ENCODE results near the gene FAU. TPM values are rescaled to one million over a fixed set of nuclear protein-coding genes. Genes with fewer than 3 reads are reported as not detected.

FAU gene
- polyA plus RNA-seq, 1 of the 3 experiments (the other 2 are of a cell fraction) = 1,210 TPM

DNA sequence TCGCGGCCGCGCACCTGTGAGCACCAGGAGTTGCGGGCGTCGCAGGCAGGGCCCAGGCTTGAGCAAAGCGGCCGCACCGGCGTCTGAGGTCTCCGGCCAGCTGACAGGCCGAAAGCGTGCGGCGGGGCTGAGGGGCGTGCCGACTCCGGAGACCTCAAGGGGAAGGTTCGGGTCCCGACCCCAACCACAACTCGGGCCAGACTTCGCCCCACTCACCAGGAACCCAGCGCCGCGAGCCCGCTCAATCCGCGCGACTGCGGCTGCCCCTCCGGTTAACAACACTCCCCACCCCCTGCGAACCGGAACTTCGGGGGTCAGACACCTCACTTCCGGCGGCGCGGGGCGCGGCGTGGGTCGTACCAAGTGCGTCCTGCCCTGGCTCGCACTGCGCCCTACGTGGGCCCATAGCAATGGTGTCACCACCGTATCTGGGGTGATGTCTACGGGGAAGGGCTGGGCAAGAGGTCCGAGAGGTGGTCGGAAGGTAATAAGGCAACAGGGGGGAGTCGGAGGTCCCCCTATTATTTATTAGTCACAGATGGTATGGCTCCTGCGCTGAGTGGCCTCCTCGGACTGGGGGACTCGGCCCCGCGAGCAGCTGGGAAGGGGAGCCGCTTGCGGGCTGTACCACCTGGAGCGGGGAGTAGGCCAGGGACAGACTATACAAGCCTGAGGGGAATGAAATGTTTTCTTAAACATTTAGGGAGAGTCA, 12.5 kb upstream of the FAU start, which contains the start of gene SYVN1 (continued):
- TF ChIP-seq EZH2phosphoT487 (IDR thresholded peaks at IDR 0.05; ENCODE audit: borderline replicate concordance, low read depth) (no peak), POLR2AphosphoS5 (IDR thresholded peaks at IDR 0.05; ENCODE audit: low read depth, low read length) (peak; percentile 81), NFIC (IDR thresholded peaks at IDR 0.05; ENCODE audit: borderline replicate concordance) (no peak), MXI1 (IDR thresholded peaks at IDR 0.05; ENCODE audit: low read depth, low read length) (peak; percentile 91), MEF2A (IDR thresholded peaks at IDR 0.05; ENCODE audit: borderline replicate concordance, low read depth) (no peak), ELF1 (IDR thresholded peaks at IDR 0.05) (no peak), SIN3A (IDR thresholded peaks at IDR 0.05; ENCODE audit: borderline replicate concordance, low read depth, low read length) (peak; percentile 77), FOSL2 (IDR thresholded peaks at IDR 0.05; ENCODE audit: borderline replicate concordance, low read depth) (no peak), JUND (IDR thresholded peaks at IDR 0.05) (peak; percentile 27; the same call in 1 of the 2 replicates), CHD2 (IDR thresholded peaks at IDR 0.05; ENCODE audit: low read length, partially characterized antibody) (no peak), RAD21 (IDR thresholded peaks at IDR 0.05; ENCODE audit: low read length) (no peak), GATA2 (CRISPR knock-in tag; IDR thresholded peaks at IDR 0.05) (no peak), TAF1 (IDR thresholded peaks at IDR 0.05; ENCODE audit: borderline replicate concordance, low read depth, low read length) (no peak), TEAD4 (IDR thresholded peaks at IDR 0.05; ENCODE audit: borderline replicate concordance, insufficient read depth) (no peak), FOXM1 (IDR thresholded peaks at IDR 0.05; ENCODE audit: low read depth) (no peak), RCOR1 (IDR thresholded peaks at IDR 0.05; ENCODE audit: low read length) (no peak)
- TF ChIP-seq, protein P1, sequence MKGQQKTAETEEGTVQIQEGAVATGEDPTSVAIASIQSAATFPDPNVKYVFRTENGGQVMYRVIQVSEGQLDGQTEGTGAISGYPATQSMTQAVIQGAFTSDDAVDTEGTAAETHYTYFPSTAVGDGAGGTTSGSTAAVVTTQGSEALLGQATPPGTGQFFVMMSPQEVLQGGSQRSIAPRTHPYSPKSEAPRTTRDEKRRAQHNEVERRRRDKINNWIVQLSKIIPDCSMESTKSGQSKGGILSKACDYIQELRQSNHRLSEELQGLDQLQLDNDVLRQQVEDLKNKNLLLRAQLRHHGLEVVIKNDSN (IDR thresholded peaks at IDR 0.05; ENCODE audit: borderline replicate concordance, low read depth) = no peak
- TF ChIP-seq, protein P2, sequence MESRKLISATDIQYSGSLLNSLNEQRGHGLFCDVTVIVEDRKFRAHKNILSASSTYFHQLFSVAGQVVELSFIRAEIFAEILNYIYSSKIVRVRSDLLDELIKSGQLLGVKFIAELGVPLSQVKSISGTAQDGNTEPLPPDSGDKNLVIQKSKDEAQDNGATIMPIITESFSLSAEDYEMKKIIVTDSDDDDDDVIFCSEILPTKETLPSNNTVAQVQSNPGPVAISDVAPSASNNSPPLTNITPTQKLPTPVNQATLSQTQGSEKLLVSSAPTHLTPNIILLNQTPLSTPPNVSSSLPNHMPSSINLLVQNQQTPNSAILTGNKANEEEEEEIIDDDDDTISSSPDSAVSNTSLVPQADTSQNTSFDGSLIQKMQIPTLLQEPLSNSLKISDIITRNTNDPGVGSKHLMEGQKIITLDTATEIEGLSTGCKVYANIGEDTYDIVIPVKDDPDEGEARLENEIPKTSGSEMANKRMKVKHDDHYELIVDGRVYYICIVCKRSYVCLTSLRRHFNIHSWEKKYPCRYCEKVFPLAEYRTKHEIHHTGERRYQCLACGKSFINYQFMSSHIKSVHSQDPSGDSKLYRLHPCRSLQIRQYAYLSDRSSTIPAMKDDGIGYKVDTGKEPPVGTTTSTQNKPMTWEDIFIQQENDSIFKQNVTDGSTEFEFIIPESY (IDR thresholded peaks at IDR 0.05; ENCODE audit: borderline replicate concordance, low read depth) = no peak
- TF ChIP-seq, protein P3, sequence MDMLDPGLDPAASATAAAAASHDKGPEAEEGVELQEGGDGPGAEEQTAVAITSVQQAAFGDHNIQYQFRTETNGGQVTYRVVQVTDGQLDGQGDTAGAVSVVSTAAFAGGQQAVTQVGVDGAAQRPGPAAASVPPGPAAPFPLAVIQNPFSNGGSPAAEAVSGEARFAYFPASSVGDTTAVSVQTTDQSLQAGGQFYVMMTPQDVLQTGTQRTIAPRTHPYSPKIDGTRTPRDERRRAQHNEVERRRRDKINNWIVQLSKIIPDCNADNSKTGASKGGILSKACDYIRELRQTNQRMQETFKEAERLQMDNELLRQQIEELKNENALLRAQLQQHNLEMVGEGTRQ (IDR thresholded peaks at IDR 0.05; ENCODE audit: borderline replicate concordance, low read depth, low read length) = no peak
- TF ChIP-seq, protein P4, sequence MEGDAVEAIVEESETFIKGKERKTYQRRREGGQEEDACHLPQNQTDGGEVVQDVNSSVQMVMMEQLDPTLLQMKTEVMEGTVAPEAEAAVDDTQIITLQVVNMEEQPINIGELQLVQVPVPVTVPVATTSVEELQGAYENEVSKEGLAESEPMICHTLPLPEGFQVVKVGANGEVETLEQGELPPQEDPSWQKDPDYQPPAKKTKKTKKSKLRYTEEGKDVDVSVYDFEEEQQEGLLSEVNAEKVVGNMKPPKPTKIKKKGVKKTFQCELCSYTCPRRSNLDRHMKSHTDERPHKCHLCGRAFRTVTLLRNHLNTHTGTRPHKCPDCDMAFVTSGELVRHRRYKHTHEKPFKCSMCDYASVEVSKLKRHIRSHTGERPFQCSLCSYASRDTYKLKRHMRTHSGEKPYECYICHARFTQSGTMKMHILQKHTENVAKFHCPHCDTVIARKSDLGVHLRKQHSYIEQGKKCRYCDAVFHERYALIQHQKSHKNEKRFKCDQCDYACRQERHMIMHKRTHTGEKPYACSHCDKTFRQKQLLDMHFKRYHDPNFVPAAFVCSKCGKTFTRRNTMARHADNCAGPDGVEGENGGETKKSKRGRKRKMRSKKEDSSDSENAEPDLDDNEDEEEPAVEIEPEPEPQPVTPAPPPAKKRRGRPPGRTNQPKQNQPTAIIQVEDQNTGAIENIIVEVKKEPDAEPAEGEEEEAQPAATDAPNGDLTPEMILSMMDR (IDR thresholded peaks at IDR 0.05) = no peak
- TF ChIP-seq, protein P5, sequence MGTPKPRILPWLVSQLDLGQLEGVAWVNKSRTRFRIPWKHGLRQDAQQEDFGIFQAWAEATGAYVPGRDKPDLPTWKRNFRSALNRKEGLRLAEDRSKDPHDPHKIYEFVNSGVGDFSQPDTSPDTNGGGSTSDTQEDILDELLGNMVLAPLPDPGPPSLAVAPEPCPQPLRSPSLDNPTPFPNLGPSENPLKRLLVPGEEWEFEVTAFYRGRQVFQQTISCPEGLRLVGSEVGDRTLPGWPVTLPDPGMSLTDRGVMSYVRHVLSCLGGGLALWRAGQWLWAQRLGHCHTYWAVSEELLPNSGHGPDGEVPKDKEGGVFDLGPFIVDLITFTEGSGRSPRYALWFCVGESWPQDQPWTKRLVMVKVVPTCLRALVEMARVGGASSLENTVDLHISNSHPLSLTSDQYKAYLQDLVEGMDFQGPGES (IDR thresholded peaks at IDR 0.05; ENCODE audit: low read depth, low read length) = no peak

Data from SK-N-SH (cell line).